HepG2 (cell line): Measurements from ENCODE around the gene MEIOC. TPM values are rescaled to one million over a fixed set of nuclear protein-coding genes. Genes with fewer than 3 reads are reported as not detected.

Experiments used
- CENPX ChIP-seq: sonication (generic); formaldehyde crosslinking; IDR thresholded peaks from 2 replicates; pipeline ENCODE4 v1.9.0; 2021; ENCODE audit warnings: mild to moderate bottlenecking, missing genetic modification reagents, moderate library complexity
- HOXA3 ChIP-seq: sonication (generic); formaldehyde crosslinking; IDR thresholded peaks from 2 replicates; pipeline ENCODE4 v1.5.0; 2020; ENCODE audit warnings: missing genetic modification reagents
- LBX2 ChIP-seq: sonication (generic); formaldehyde crosslinking; IDR thresholded peaks from 2 replicates; pipeline ENCODE4 v1.5.0; 2020; ENCODE audit warnings: missing genetic modification reagents, mild to moderate bottlenecking, borderline replicate concordance
- REXO4 ChIP-seq: sonication (generic); formaldehyde crosslinking; IDR thresholded peaks from 2 replicates; pipeline ENCODE4 v1.8.0; 2022; ENCODE audit warnings: missing genetic modification reagents, mild to moderate bottlenecking, borderline replicate concordance
- SNAI1 ChIP-seq: sonication (generic); formaldehyde crosslinking; IDR thresholded peaks from 2 replicates; pipeline ENCODE4 v1.5.0; 2020; ENCODE audit warnings: mild to moderate bottlenecking, missing genetic modification reagents, borderline replicate concordance
- TP53 ChIP-seq: sonication (generic); formaldehyde crosslinking; conservative IDR thresholded peaks from 2 replicates; pipeline ENCODE4 v1.4.0; 2020; ENCODE audit warnings: missing genetic modification reagents
- ZBTB43 ChIP-seq: sonication (generic); formaldehyde crosslinking; conservative IDR thresholded peaks from 2 replicates; pipeline ENCODE4 v1.4.0; 2020; ENCODE audit warnings: missing genetic modification reagents
- ZMYM3 ChIP-seq: sonication (generic); formaldehyde crosslinking; IDR thresholded peaks from 2 replicates; pipeline ENCODE4 v1.5.1; 2020; ENCODE audit warnings: mild to moderate bottlenecking, missing genetic modification reagents
- ZNF124 ChIP-seq: sonication (generic); formaldehyde crosslinking; IDR thresholded peaks from 2 replicates; pipeline ENCODE4 v1.4.0; 2020; ENCODE audit warnings: missing genetic modification reagents
- ZNF318 ChIP-seq: sonication (generic); formaldehyde crosslinking; IDR thresholded peaks from 2 replicates; pipeline ENCODE4 v1.4.0; 2020; ENCODE audit warnings: mild to moderate bottlenecking, missing genetic modification reagents
- ZNF326 ChIP-seq: sonication (generic); formaldehyde crosslinking; IDR thresholded peaks from 2 replicates; pipeline ENCODE4 v1.4.0; 2020; ENCODE audit warnings: missing genetic modification reagents, borderline replicate concordance
- ZNF354B ChIP-seq: sonication (generic); formaldehyde crosslinking; IDR thresholded peaks from 2 replicates; pipeline ENCODE4 v1.8.0; 2022; ENCODE audit warnings: mild to moderate bottlenecking, missing genetic modification reagents
- ZNF567 ChIP-seq: sonication (generic); formaldehyde crosslinking; IDR thresholded peaks from 2 replicates; pipeline ENCODE4 v1.8.1; 2023; ENCODE audit warnings: mild to moderate bottlenecking, missing genetic modification reagents, borderline replicate concordance
- ZNF747 ChIP-seq: sonication (generic); formaldehyde crosslinking; IDR thresholded peaks from 2 replicates; pipeline ENCODE4 v1.8.1; 2023; ENCODE audit warnings: missing genetic modification reagents, mild to moderate bottlenecking, borderline replicate concordance
- polyA plus RNA-seq, 8 experiments: library from polyadenylated mRNA; depleted of rRNA in 3 of 8; stranded (reverse) in 7 of 8; unstranded in 1 of 8; fragments of >200 nt; fragmentation: Illumina TruSeq in 4 of 8; extraction: Trizol in 4 of 8; gene quantifications; 2 replicates each; pipeline versions ENCODE4 v1.2.1 to v1.2.3, GENCODE V29; 2011 to 2016; ENCODE audit warnings: low read depth in 4 of 8, missing spikeins in 1 of 8, mixed read lengths in 1 of 8; ENCODE audit not compliant: insufficient read depth in 1 of 8
- total RNA-seq, 5 experiments: library from RNA; depleted of rRNA; stranded (reverse); fragments of >200 nt; fragmentation: Illumina TruSeq; extraction: Trizol; gene quantifications; 2 replicates each; pipeline ENCODE4 v1.2.3, GENCODE V29; 2016; ENCODE audit warnings: low read depth in 1 of 5

MEIOC gene
- total and polyA plus RNA-seq, 2 of the 13 experiments (the other 11 are each of a cell fraction or from before 2014, with no cell fraction given): 0.04 to 0.15 TPM

GRCh38 chr17:44708401-44709263, 52.4 kb downstream of the MEIOC start, which contains the start of gene DBF4B (continued):
- TF ChIP-seq LBX2 (CRISPR knock-in tag) (no peak), SNAI1 (CRISPR knock-in tag) (peak; percentile 93; the same call in 1 of the 2 replicates), ZMYM3 (CRISPR knock-in tag) (peak; percentile 67), ZNF124 (peak; percentile 67; the same call in 1 of the 2 replicates), CENPX (CRISPR knock-in tag) (no peak), TP53 (CRISPR knock-in tag) (no peak; the same call in 1 of the 2 replicates), REXO4 (CRISPR knock-in tag) (no peak), ZNF567 (CRISPR knock-in tag) (no peak), ZNF318 (CRISPR knock-in tag) (no peak), ZNF326 (CRISPR knock-in tag) (no peak), HOXA3 (CRISPR knock-in tag) (peak; percentile 80), ZNF747 (CRISPR knock-in tag) (no peak; the same call in 1 of the 2 replicates), ZNF354B (CRISPR knock-in tag) (peak; percentile 66; the same call in 1 of the 2 replicates), ZBTB43 (0 out of 2 replicates have a peak, but pooled peaks have one; percentile 10)
